Activated CD4-positive, alpha-beta T cell treated with anti-CD3 and anti-CD28 coated beads, Interleukin-2, Interleukin-4, amounts not matched to agents 100 ng/mL and 50 ng/mL, durations not matched to agents 16 hours and 8 hours (primary cell): ENCODE measurements around the gene HBA2.
"Not testable (repeated sequence)": the region's sequence is repeated elsewhere in the genome, so short reads cannot be mapped to it uniquely, and the experiment has no call there.

Source experiments
- DNase-seq: peaks from one replicate; pipeline ENCODE4 v3.0.0-alpha.2; 2020; ENCODE audit warnings: low spot score

HBA2 gene

GRCh38 chr16:175011-175949, 2.6 kb downstream of the HBA2 start:
- DNase-seq, result no peak

DNA sequence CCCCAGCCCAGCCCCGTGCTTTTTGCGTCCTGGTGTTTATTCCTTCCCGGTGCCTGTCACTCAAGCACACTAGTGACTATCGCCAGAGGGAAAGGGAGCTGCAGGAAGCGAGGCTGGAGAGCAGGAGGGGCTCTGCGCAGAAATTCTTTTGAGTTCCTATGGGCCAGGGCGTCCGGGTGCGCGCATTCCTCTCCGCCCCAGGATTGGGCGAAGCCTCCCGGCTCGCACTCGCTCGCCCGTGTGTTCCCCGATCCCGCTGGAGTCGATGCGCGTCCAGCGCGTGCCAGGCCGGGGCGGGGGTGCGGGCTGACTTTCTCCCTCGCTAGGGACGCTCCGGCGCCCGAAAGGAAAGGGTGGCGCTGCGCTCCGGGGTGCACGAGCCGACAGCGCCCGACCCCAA, 3.3 kb downstream of the HBA2 start:
- not testable (repeated sequence) for DNase-seq

DNA sequence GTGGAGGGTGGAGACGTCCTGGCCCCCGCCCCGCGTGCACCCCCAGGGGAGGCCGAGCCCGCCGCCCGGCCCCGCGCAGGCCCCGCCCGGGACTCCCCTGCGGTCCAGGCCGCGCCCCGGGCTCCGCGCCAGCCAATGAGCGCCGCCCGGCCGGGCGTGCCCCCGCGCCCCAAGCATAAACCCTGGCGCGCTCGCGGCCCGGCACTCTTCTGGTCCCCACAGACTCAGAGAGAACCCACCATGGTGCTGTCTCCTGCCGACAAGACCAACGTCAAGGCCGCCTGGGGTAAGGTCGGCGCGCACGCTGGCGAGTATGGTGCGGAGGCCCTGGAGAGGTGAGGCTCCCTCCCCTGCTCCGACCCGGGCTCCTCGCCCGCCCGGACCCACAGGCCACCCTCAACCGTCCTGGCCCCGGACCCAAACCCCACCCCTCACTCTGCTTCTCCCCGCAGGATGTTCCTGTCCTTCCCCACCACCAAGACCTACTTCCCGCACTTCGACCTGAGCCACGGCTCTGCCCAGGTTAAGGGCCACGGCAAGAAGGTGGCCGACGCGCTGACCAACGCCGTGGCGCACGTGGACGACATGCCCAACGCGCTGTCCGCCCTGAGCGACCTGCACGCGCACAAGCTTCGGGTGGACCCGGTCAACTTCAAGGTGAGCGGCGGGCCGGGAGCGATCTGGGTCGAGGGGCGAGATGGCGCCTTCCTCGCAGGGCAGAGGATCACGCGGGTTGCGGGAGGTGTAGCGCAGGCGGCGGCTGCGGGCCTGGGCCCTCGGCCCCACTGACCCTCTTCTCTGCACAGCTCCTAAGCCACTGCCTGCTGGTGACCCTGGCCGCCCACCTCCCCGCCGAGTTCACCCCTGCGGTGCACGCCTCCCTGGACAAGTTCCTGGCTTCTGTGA, 4.1 kb downstream of the HBA2 start, which contains the start of gene HBA1:
Gene HBA1, plus strand, starts transcription at position 204 of the 906 bp plus-strand sequence. Its CDS starts 37 bp downstream, at position 241.
- not testable (repeated sequence) for DNase-seq

GRCh38 chr16:177394-177822, 4.7 kb downstream of the HBA2 start:
- no peak for DNase-seq

- DNase-seq, result no peak
Observed at GRCh38 chr16:177981-178667, 5.4 kb downstream of the HBA2 start.

DNA sequence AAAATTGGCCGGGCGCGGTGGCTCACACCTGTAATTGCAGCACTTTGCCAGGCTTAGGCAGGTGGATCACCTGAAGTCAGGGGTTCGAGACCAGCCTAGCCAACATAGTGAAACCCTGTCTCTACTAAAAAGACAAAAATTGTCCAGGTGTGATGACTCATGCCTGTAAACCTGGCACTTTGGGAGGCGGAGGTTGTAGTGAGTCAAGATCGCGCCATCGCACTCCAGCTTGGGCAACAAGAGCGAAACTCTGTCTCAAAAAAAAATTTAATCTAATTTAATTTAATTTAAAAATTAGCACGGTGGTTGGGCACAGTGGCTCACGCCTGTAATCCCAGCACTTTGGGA, 6.0 kb downstream of the HBA2 start:
- DNase-seq, result no peak

DNA sequence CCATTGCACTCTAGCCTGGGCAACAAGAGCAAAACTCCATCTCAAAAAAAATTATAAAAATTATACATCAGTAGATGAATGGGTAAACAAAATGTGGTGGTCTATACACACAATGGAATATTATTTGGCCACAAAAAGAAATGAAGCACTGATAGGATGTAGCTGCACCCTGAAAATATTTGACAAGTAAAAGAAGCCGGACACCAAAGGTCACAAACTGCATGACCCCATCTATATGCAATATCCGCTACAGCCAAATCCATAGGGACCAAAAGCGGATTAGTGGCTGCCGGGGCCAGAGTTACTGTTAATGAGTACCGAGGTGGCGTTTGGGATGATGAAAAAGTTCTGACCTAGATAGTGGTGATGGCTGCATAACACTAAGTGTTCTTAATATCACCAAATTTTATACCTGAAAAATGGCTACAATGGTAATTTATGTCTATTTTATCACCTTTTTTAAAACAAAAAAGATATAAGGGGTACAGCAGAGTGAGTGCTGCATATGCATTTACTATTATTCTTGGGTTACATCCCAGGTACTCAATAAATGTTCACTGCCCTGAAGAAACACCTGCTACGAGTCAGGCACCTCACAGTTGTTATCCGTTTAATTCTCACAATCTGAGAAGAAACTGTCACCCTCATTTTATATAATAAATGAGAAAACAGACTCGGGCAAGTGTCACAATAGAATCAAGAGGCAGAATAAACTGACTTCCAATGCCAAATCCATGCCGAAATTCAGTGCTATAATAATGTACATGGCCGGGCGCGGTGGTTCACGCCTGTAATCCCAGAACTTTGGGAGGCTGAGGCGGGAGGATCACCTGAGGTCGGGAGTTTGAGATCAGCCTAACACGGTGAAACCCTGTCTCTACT, 6.8 kb downstream of the HBA2 start:
- DNase-seq, result no peak

GRCh38 chr16:180101-180675, 7.5 kb downstream of the HBA2 start, which contains the start of gene HBQ1:
Gene HBQ1 (plus strand): TSS chr16:180459. CDS start chr16:180487, 28 bp downstream.
- DNase-seq, result no peak

DNA sequence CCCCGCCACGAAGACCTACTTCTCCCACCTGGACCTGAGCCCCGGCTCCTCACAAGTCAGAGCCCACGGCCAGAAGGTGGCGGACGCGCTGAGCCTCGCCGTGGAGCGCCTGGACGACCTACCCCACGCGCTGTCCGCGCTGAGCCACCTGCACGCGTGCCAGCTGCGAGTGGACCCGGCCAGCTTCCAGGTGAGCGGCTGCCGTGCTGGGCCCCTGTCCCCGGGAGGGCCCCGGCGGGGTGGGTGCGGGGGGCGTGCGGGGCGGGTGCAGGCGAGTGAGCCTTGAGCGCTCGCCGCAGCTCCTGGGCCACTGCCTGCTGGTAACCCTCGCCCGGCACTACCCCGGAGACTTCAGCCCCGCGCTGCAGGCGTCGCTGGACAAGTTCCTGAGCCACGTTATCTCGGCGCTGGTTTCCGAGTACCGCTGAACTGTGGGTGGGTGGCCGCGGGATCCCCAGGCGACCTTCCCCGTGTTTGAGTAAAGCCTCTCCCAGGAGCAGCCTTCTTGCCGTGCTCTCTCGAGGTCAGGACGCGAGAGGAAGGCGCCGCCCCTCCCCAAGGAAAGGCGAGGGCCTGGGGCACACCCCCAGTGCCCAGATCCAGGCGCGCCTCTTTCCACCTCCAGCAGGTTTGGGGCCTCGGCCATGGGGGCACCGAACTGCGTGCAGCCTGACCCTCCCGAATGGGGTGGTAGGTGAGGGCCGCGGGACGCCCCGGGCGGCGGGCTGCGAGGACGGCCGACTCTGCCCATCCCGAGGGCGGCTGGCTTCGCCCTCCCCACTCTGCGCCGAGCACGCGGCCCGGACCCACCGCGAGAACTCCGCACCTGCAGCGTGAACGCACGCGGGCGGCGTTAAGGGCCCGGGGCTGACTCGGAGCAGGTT, 8.2 kb downstream of the HBA2 start:
- peak; percentile 84 for DNase-seq

- no peak for DNase-seq
Observed at GRCh38 chr16:181565-182021, 8.9 kb downstream of the HBA2 start.

DNA sequence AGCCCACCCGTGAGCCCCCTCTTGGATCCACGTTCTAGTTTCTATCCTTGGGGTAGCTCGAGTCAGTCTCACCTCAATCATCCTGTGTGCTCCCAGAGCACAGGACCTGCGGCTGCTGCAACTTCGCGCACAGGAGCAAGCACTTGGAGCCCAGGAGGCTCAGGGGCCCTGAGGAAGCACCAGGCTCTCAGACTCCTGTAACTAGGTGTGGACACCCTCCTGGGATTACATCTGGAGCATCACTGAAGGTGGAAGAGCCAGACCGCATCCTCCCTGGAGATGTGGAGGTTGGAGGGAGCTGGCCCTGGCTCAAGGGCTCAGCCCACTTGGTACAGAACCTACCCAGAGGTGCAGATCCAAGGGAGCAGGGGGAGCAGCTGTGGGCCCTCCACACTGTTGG, 10.3 kb downstream of the HBA2 start:
- DNase-seq, result no peak

DNA sequence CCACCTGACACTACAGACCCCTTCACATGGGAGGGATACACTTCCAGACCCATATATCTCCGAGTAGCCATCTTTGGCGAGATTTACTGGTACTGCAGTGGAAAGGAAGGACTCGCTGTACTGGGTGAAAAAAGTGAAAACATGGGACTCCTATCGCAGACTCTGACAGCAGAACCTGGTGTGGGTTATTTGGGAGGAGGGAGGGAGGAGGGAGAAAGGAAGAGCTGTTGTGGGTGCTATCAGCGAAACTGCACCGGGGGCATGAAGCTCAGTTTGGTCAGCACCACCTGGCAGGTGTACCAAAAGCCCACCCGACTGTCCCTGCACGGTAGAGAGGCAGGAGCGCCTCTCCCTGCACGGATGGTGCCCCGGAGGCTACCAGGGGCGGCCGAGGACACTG, 12.5 kb downstream of the HBA2 start:
- DNase-seq, result no peak

- DNase-seq, result no peak
Observed at GRCh38 chr16:185691-186090, 13.0 kb downstream of the HBA2 start.

- no peak for DNase-seq
Observed at GRCh38 chr16:187330-187729, 14.7 kb downstream of the HBA2 start.

GRCh38 chr16:188674-189073, 16.0 kb downstream of the HBA2 start:
- DNase-seq, result peak; percentile 24

DNA sequence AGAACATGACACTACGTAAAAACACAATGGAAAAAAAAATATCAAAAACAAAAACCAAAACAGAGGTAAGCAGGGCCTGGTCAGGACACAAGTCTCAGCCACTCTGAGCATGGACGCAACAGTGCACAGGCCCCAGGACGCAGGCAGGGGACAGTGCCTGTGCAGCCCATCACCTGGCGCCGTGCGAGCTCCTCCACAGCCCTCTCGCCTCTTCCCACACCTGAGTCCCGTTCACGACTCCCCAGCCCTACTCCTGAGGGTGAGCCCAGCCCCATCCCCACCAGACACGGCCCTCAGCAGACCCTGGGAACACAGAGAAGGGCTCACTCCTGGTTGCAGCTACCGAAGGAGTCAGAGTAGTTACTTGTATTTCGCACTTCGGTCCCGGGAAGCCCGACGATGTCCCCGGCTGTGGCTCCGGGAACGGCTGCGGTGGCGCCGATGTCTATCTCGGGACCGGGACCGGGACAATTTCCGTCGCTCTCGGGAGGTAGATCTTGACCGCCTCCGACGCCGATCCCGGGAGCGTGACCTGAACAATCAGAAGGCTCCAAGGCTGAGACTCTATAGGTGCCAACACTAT, 17.0 kb downstream of the HBA2 start:
- no peak for DNase-seq

DNA sequence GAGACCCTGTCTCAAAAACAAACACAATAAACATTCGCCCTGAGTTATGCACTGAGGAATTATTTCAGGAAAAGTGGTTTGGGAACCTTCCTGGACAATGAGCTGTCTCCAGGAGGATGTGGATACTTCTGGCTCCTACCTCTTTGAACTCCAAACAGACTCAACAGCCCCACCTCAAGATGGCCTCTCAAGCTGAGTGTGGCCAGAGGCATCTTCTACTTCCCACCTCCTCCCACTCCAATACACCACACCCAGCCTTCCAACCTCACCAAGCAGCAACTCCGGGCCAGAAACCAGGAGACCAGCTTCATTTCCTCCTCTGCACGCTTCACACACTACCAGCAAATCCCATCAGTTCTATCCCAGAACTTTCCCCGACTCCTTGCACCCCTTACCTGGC, 19.2 kb downstream of the HBA2 start:
- no peak for DNase-seq

- DNase-seq, result no peak
Observed at GRCh38 chr16:192686-193085, 20.0 kb downstream of the HBA2 start.

- no peak for DNase-seq
Observed at GRCh38 chr16:193441-193840, 20.8 kb downstream of the HBA2 start.
